ENCODE results near the gene GGT7.
"Not testable (repeated sequence)": the region's sequence is repeated elsewhere in the genome, so short reads cannot be mapped to it uniquely, and the experiment has no call there.

Gene GGT7

DNA sequence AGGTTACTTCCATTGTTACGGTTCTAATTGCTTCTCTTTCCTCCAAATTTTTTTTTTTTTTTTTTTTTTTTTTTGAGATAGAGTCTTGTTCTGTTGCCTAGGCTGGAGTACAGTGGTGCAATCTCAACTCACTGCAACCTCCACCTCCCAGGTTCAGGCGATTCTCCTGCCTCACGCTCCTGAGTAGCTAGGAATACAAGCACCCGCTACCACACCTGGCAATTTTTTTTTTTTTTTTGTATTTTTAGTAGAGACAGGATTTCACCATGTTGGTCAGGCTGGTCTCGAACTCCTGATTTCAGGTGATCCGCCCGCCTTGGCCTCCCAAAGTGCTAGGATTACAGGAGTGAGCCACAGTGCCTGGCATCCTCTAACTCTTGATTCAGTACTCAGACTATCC, 8.3 kb upstream of the GGT7 start:
- DNase-seq, result not testable (repeated sequence)

DNA sequence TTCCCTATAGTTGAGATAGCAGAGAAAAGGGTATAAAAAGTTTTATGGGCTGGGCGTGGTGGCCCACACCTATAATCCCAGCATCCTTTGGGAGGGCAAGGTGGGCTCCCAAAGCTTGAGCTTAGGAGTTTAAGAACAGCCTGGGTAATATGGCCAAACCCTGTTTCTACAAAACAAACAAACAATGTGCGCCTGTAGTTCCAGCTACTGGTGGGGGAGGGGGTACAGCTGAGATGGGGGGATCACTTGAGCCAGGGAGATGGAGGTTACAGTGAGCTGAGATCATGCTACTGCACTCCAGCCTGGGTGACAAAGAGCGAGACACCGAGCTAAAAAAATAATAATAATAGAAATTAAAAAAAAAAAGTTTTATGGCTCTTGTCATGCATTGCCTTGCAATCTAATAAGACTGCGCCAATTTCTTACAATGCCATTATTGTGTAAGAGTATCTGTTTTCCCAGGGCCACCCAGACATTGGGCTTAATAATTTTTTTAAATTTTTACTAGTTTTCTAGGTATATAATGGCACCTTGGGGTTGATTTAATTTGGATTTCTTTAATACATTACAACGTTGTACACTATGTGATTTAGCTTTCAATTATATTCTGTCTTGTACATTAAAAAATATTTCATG, 7.7 kb upstream of the GGT7 start:
- no peak for DNase-seq

DNA sequence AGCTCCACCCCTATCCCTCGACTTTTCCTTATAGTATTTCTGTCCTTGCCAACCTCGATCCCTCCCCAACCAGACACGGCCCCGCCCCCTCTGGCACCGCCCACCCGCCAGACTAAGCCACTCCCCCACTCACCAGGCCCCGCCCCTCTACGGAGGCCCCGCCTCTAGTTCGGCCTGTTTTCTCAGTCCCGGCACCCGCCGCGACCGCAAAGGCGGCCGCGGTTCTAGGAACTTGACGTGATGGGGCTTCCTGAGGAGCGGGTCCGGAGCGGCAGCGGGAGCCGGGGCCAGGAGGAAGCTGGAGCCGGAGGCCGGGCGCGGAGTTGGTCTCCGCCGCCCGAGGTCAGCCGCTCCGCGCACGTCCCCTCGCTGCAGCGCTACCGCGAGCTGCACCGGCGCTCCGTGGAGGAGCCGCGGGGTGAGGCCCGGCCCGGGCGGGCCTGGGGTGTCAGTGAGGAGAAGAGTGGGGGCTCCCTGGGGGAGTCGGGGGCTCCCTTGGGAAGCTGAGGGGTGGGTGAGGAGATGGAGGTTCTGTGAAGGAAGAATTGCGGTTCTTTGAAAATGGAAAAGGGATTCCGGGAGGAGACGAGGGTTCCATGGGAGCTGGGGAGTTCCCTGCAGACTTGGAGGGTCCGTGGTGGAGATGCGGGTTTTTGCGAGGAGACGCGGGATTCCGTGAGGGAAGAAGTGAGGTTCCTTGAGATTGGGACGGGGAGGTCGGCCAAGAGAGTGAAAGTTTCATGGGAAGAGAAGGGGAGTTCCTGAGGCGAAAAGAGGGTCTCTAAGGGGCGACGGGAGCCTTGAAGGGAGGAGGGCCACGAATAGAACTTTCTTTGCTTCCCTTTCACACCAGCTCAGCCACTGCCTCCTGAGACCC, 4.0 kb upstream of the GGT7 start, which contains the start of gene ACSS2:
Gene ACSS2, plus strand, starts transcription at position 207 of the 877 bp plus-strand sequence. Its CDS starts 34 bp downstream, at position 241.
- DNase-seq, result no peak

DNA sequence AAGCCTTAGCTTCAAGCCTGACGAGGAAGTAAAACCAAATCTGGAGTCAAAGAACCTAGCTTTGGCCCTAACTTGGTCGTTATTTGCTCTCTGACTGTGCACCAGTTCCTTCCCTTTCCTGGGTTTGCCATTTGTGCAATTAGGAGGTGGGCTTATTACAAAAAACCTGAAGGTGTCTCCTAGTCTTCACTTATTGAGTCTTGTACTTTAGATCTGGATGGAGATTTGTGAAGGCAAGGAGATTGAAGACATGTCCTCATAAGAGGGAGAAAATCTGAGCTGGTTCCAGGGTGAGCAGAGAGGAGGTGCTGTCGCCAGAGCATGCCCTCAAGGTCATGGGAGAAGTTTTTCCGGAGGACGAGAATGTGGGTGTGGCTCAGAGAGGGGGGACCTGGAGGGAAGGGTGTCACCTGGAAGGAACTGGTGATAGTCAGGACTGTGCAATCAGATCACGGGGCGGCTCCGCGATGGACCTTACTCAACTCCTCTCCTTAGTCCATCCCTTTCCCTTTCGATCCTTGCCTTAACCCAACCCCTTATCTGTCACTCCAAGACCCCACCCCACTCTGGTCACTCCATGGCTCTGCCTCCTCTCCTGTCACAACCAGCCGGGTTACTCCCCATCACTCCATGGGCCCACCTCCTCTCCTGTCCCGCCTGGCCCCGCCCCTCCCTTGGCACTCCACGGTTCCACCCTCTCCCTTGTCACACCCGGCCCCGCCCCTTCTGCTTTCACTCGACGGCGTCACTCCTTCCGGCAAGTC, 3.2 kb upstream of the GGT7 start:
- peak; percentile 83 for DNase-seq

DNA sequence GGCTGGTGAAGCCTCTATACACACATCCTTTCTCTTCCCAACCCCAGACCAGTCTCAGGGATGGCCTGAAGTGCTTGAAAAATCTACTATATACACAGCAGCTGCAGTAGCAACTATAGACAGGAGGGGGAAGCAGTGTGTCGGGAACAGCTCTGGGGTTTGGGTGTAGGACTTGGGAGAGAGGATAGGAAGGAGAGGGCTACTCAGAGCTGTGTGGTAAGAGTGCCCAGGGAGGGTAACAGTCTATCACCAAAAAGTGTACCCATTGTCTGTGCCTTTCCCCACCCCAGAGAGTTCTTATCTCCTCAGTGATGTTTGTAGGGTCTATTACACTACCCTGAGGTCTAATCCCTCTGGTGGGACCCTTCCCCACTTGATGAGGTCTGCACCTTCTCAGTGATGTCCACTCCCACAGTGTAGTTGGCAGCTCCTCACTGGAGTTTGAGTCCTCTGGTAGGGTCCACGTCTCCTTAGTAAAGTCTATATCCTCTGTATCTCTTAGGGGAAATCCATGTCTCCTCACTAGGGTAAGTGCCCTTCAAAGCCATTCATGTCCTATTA, 1.5 kb upstream of the GGT7 start:
- peak; percentile 80 for DNase-seq

DNA sequence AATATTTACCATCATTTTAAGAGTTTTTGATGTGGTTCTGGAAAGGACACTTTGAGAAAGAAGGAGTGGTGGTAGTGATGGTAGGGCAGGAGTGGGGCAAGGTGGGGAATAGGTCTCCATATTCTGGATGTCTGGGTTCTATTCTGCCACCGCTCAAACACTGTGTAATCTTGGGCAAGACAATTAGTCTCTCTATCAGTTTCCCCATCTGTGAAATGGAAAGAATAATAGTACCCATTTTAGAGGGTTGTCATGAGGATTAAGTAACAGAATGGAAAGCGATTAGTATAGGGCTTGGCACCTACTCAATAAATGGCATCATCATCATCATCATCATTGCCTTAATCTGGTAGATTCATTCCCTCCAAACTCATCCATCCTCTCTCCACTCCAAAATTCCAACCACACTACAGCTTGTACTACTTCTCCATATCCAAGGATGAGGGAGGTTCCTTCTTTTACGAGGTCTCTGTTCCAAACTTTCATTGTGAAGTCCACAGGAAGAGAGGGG, 982 bp upstream of the GGT7 start:
- no peak for DNase-seq

DNA sequence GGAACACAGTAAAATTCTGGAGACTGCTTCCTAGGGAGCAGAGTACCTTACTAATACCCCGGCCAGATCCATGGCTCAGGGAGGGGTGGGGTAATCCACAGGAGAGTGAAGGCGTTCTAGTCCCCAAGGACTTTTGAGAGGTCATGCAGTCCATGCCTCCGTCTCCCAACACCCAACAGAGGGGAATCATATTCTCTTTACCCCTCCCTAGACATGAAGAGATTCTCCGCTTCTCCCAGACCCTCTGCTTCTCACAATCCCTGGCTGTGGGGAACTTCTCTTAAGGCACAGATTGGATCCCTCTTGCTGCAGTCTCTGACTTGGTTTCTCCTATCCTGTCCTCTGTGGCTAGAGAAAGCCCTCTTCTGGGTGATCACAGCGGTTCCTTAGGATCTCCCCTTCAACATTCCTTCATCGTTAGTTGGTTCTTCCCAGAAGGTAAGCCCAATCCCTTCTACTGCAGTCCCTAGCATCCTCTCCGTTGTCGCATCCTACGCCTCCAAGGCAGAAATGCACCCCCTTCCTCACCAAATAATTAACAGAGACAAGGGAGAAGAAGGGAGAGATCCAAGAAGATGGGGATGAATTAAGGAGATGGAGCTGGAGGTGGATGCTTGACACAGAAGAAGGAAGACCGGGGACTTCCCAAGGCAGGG, 562 bp downstream of the GGT7 start:
- no peak for DNase-seq

DNA sequence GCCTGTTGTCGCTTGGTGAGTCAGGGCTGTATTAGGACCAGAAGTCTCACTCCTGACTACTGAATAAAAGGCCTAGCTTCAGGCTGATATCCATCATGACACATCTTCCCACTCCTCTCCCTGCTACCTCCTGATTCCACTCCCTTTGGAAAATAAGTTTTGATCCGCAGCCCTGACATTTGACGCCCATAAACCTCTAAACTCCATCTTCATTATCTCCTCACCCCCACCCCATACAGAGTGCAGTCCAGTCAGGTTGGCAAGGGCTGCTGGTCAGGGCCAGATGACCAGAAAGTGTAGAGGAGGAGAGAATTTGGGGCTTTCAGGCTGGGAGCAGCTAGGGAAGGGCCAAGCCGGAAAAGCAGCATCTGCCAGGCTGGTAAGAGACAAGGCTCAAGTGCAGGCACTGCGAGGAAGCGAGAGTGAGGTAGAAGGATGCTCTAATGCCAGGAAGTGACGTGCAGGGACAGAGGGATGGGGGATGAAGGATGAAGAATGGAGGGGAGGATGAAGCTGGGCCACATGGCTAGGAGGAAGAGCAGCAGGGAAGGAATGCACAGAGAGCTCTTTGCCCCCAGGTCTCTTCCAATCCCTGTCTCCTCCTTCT, 1.2 kb downstream of the GGT7 start:
- DNase-seq, result no peak

DNA sequence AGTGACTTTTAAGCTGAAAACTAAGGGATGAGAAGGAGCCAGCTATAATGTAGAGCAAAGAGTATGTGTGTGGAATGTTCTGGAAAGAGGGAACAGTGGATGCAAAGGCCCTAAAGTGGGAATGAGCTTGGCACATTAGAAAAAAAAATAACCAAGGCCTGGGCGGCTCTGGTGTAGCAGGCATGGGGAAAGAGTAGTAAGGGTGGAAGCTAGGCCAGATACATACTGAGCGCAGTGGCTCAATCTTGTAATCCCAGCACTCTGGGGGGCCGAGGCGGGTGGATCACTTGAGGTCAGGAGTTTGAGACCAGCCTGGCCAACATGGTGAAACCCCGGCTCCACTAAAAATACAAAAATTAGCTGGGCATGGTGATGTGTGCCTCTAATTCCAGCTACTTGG, 8.4 kb downstream of the GGT7 start:
- no peak for DNase-seq

DNA sequence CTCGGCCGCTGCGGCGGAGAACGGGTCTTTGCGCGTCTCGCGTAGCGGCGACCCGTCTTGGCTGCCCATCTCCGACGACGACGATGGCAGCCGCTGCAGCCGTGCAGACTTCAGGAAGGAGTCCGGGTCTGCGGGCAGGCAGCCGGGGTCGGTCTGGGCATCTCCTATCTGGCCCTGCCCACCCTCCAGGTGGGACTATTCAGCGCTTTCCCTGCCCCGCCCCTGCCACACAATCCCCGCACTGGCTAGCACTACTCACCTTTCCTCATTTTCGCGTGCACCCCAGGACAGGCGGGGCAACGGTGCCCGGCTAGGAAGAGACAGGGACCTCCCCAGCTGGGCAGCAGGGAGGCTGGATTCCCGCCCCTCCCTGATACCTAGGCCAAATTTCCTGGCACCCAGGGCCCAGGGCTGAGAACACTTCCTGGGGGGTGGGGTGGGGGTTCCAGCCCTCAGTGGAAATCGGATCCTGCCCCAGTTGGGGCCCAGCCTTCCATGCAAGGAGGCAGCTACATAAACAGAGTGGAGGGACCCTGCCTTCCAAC, 9.2 kb downstream of the GGT7 start:
- no peak for DNase-seq

DNA sequence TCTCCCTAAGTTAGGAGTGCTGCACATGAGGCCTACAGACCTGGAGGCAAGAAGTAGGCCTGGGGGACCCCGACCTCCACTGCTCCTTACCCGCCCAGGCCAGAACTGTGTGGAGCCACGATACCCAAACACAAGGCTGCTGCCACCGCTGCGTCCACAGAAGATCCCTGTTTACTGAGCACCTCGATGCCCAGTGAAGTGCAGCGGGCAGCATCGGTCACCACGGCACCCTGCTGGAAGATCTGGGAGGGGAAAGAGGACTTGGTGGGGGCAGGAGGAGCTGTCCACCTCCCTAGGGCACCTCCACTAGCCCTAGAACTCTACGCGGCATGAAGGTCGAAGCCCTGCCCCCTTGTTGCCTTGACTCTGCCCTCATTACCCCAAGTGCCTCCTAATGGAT, 9.9 kb downstream of the GGT7 start:
- DNase-seq, result no peak

DNA sequence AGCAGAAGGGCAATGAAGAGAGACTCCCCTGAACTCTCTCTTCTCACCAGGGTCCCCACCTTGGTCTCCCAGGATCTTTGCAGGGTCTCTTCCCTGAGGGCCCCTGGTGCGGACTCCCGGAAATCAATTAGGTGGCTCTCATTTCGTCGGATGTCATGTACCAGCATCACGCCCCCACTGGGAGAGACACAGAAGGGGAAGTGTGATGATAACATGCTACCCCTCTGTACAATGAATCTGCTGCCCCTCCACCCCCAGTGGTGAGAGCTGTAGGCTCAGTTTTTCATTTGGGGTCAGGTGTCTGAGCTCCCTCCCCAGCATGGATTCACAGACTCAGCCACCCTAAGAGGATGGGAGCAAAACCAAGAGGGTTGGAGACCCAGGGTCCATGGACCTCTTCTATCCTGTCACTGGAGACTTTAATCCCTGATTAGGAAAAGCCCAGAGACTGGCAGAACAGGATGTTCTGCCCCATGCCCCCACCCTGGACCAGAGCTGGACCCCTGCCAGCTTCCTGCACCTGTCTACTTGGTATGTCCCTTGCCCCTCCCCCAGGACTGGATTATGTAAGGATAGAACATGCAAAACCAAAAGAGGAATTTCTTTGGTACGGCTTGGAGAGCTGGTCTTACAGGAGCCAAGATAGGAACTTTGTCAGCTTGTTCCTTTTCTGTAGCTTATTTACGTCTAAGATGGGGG, 11.1 kb downstream of the GGT7 start:
- DNase-seq, result no peak

DNA sequence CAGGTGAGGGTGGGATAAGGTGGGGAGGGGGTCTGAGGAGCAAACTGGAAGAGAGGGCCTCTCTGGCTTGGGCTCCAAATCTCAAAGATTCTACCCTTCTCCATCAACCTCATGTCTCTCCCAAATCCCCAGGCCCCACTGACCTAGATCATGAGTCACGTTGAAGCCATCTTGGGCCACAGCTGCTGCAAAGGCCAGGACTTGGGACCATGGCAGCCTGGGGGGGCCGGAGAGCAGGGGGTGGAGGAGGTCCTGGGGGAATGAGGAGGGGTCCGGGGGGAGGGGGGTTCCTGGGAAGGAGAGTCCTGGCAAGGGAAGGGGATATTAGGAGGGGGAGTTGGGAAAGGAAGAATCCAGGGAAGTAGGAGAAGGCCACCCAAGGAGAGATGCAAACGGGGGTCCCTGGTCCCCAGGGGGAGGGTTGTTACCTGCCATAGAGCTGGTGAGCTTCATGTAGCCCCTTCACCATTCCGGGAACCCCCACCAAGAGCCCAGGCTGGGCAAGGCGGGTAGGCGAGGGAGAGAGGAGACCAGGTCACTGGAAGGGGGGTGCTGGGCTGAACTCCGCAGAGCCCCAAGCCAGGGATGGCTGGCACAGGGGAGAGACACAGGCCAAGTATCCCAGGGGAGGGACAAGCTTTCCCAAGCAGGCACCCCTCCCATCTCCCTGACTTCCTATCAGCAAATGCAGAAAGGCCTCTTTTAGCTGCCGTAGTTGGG, 12.7 kb downstream of the GGT7 start:
- DNase-seq, result no peak

DNA sequence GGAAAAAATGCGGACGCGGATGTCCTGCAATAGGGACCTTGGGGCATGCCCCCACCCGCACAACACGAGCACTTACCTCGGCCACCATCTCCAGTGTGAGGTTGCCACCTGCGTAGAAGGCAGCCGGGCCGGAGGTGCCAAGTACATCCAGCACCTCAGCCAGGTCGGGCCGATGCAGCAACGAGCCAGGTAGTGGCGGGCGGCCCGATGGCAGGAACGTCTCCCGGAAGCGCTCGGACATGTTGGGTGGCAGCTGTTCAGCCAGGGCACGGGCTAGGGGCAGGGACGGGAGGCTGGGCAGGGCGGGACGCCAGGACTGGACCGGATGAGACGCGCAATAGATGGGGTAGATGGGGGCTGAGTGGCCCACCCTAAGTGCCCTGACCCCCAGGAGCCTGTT, 13.3 kb downstream of the GGT7 start:
- DNase-seq, result no peak

DNA sequence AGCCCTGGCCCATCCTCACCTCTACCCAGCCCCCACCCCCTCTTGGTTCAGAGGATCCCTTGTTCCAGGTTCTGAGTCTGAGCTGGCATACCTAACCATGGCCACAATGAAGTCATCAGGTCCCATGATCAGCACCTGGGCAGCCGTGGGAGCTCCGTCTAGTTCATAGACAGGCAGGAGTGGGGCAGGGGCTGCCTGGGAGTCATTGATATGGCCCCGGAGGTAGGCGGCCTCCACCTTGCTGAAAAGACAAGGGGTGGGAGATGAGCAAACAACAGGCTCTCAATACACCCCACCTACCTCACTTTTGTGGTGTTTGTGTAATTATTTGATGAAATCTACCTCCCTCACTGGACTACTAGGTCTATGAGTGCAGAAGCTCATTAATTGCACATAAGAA, 20.4 kb downstream of the GGT7 start:
- DNase-seq, result no peak

DNA sequence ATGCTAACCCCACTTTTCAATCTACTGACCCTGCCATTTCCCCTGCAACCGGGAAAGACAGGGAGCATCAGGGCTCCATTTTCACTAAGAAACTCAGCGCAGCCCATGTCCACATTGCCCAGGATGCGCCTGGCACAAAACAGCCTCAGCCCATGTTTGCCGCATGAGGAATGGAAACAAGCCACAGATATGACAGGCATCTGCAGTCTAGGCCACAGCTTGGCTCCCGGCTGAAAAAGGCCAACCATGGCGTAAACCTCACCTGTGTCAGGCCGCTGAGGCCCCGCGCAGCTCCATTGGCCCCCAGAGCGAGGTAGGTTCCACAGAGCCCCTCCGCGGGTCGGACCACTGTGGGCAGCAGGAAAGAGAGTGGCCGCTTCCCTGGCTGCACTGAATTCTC, 21.7 kb downstream of the GGT7 start:
- no peak for DNase-seq

DNA sequence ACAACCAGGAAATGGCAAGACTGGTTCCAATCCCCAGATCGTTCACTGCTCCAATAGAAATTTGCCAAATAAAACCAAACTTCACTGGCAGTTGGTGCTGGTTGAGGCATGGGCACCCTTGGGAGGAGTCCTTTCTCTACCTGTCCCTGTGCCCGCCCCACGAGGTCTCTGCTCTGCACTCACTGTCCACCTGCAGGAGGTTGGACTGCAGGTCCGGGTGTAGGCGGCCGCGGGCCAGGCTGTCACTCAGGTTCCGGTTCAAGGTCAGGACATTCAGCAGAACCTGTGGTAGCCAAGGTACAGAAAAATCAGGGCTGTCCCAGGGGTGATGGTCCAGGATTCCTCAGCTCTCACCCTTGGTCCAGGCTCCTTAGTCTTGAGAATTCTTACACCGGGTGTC, 22.9 kb downstream of the GGT7 start:
- no peak for DNase-seq

DNA sequence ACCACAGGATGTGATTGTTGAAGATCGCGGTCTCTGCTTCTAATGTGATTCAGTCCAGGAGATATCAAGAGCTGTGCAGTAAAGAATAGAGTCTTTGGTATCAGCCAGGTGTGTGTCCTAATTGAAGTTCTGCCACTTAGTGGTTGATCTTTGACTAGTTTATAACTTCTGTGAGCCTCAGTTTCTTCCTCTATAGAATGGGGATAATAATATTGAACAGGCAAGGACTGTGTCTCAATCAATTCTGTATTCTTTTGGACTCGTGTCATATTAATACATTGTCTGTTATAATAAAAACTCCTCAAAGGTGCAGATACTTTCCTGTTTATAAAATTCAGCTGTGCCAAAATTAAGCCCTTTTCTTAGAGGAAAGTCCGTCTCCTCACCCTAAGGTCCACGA, 24.1 kb downstream of the GGT7 start:
- DNase-seq, result no peak

DNA sequence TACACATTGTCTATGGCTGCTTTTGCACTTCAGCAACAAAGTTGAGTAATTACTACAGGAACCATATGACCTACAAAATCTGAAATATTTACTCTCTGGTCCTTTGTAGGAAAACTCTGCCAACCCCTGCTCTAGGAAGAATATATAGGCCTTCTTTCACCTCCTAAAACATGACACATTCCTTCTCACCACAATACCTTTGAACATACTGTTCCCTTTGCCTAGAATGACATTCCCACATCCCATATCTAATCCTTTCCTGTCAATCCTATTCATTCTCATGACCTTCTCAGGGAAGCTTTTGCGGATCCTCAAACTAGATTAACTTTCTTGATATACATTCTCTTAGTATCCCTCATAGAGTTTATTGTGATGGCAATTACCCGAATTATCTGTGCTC, 29.2 kb downstream of the GGT7 start:
- no peak for DNase-seq

DNA sequence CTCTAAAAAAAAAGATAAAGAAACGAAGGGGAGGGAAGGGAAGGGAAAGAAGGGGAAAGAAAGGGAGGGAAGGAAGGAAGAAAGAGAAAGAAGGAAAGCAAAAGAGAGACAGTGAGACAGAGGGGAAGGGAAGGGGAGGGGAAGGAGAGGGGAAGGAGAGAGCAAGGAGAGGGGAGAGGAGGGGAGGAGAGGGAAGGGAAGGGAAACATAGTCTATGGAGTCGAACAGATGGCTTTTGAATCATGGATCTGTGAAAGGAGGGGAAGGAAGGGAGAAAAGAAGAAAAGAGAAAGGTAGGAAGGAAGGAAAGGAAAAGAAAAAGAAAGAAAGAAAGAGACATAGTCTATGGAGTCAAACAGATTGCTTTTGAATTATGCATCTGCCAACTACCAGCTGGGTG, 30.5 kb downstream of the GGT7 start:
- DNase-seq, result no peak
